IMR-90 (cell line): ENCODE measurements around the gene LNX1. TPM values are rescaled to one million over a fixed set of nuclear protein-coding genes. Genes with fewer than 3 reads are reported as not detected.
A peak's percentile ranks its signal among the peaks of the same experiment; 100 is the strongest.

ENCODE experiments used
- ATAC-seq: fragments of 200-7000 bp; cut with Tn5 transposase; 2 replicates; pipeline ENCODE4 v1.9.1; 2020; ENCODE audit warnings: low read depth, mild to moderate bottlenecking, moderate library complexity
- BruUV-seq: library from RNA; stranded (reverse); fragments of 400-500 nt; replicated peaks from 2 replicates; lab custom pipeline; 2021; lab: Mats Ljungman, UMichigan
- CTCF ChIA-PET: fragments of 300-600 bp; formaldehyde crosslinking; extraction: SDS; loops from one replicate; lab custom pipeline; 2021; ENCODE audit warnings: antibody characterized with exemption; lab: Yijun Ruan, JAX
- POLR2A ChIA-PET: fragments of 300-600 bp; sonication (Branson Sonifier 250); formaldehyde crosslinking; loops from one replicate; lab custom pipeline; 2022; ENCODE audit warnings: antibody characterized with exemption; ENCODE audit not compliant: unreplicated experiment; lab: Charles Lee
- DNase-seq: peaks from one replicate; pipeline ENCODE4 v3.0.0; 2013
- H2AFZ ChIP-seq: replicated peaks from 2 replicates; pipeline ENCODE3; 2013; ENCODE audit warnings: low read length, mild to moderate bottlenecking; ENCODE audit not compliant: poor library complexity
- H2AK5ac ChIP-seq: 2 replicates; pipeline ENCODE4 v1.6.1; 2013; ENCODE audit warnings: low read depth, low read length, inconsistent platforms
- H2AK9ac ChIP-seq: replicated peaks from 2 replicates; pipeline ENCODE3; 2013; ENCODE audit warnings: mild to moderate bottlenecking, low read depth, low read length, moderate library complexity; ENCODE audit not compliant: poor library complexity
- H2BK120ac ChIP-seq: 2 replicates; pipeline ENCODE4 v1.6.1; 2013; ENCODE audit warnings: low read depth, low read length, inconsistent platforms
- H2BK15ac ChIP-seq: 3 replicates; pipeline ENCODE4 v1.6.1; 2013; ENCODE audit warnings: low read depth, low read length, inconsistent platforms
- H2BK20ac ChIP-seq: 2 replicates; pipeline ENCODE4 v1.6.1; 2013; ENCODE audit warnings: low read depth, mild to moderate bottlenecking, inconsistent platforms, low read length, moderate library complexity
- H2BK5ac ChIP-seq: 2 replicates; pipeline ENCODE4 v1.6.1; 2013; ENCODE audit warnings: mild to moderate bottlenecking, low read depth, low read length, inconsistent platforms; ENCODE audit not compliant: poor library complexity, severe bottlenecking
- H3K14ac ChIP-seq: replicated peaks from 2 replicates; pipeline ENCODE4 v1.6.1; 2013; ENCODE audit warnings: low read depth, low read length, inconsistent platforms
- H3K18ac ChIP-seq: 2 replicates; pipeline ENCODE4 v1.6.1; 2013; ENCODE audit warnings: low read depth, low read length, control low read depth
- H3K23ac ChIP-seq: 2 replicates; pipeline ENCODE4 v1.6.1; 2013; ENCODE audit warnings: low read depth, low read length, inconsistent platforms
- H3K27ac ChIP-seq: 2 replicates; pipeline ENCODE4 v1.5.1; 2013; ENCODE audit warnings: mild to moderate bottlenecking, control low read depth, low read length; ENCODE audit not compliant: insufficient read depth
- H3K27me3 ChIP-seq: 2 replicates; pipeline ENCODE4 v1.6.1; 2013; ENCODE audit warnings: low read length; ENCODE audit not compliant: control insufficient read depth, insufficient read depth
- H3K36me3 ChIP-seq: 2 replicates; pipeline ENCODE4 v1.6.1; 2013; ENCODE audit warnings: low read length, mixed read lengths; ENCODE audit not compliant: control insufficient read depth, insufficient read depth
- H3K4ac ChIP-seq: 2 replicates; pipeline ENCODE4 v1.6.1; 2013; ENCODE audit warnings: low read depth, low read length, inconsistent platforms
- H3K4me1 ChIP-seq: 2 replicates; pipeline ENCODE4 v1.6.1; 2013; ENCODE audit warnings: low read length, mixed read lengths; ENCODE audit not compliant: control insufficient read depth, insufficient read depth
- H3K4me2 ChIP-seq: 2 replicates; pipeline ENCODE4 v1.6.1; 2013; ENCODE audit warnings: low read depth, mild to moderate bottlenecking, control low read depth, low read length, moderate library complexity
- H3K4me3 ChIP-seq: 2 replicates; pipeline ENCODE4 v1.5.1; 2013; ENCODE audit warnings: low read depth, mild to moderate bottlenecking, control low read depth, low read length, moderate library complexity; ENCODE audit not compliant: insufficient read depth
- H3K56ac ChIP-seq: 2 replicates; pipeline ENCODE4 v1.6.1; 2013; ENCODE audit warnings: low read length, inconsistent platforms; ENCODE audit not compliant: insufficient read depth; ENCODE audit errors: extremely low read depth
- H3K79me1 ChIP-seq, 2 experiments: 2 replicates each; pipeline ENCODE4 v1.6.1; 2013; ENCODE audit warnings: low read length in 2 of 2, inconsistent platforms in 1 of 2, low read depth in 1 of 2
- H3K9ac ChIP-seq: 2 replicates; pipeline ENCODE4 v1.6.1; 2013; ENCODE audit warnings: low read depth, low read length, control low read depth
- H3K9me1 ChIP-seq: 2 replicates; pipeline ENCODE4 v1.6.1; 2013; ENCODE audit warnings: low read length, inconsistent platforms; ENCODE audit not compliant: insufficient read depth
- H3K9me3 ChIP-seq: 2 replicates; pipeline ENCODE4 v1.6.1; 2013; ENCODE audit warnings: low read length; ENCODE audit not compliant: control insufficient read depth, insufficient read depth
- H4K20me1 ChIP-seq: 2 replicates; pipeline ENCODE4 v1.6.1; 2013; ENCODE audit warnings: low read length, inconsistent platforms; ENCODE audit not compliant: insufficient read depth
- H4K5ac ChIP-seq: 2 replicates; pipeline ENCODE4 v1.6.1; 2013; ENCODE audit warnings: mild to moderate bottlenecking, low read depth, low read length, control low read depth
- H4K8ac ChIP-seq, 2 experiments: 2 replicates each; pipeline ENCODE4 v1.6.1; 2013; ENCODE audit warnings: low read depth in 2 of 2, low read length in 2 of 2, control low read depth in 1 of 2, inconsistent platforms in 1 of 2
- H4K91ac ChIP-seq: 2 replicates; pipeline ENCODE4 v1.6.1; 2013; ENCODE audit warnings: low read depth, low read length, inconsistent platforms; ENCODE audit not compliant: insufficient read depth
- MAFK ChIP-seq: IDR thresholded peaks from 2 replicates; pipeline ENCODE4 v1.6.1; 2012; ENCODE audit warnings: low read depth, low read length, improper control_type of control experiment
- MXI1 ChIP-seq: IDR thresholded peaks from 2 replicates; pipeline ENCODE4 v1.6.1; 2012; ENCODE audit warnings: low read depth, mild to moderate bottlenecking, low read length, moderate library complexity, borderline replicate concordance
- RCOR1 ChIP-seq: IDR thresholded peaks from 2 replicates; pipeline ENCODE4 v1.6.1; 2012; ENCODE audit warnings: mild to moderate bottlenecking, low read length, improper control_type of control experiment; ENCODE audit not compliant: insufficient replicate concordance
- WGBS, 2 experiments: methylation state at CpG; one replicate each; pipeline versions ENCODE4 v1.1.5 to v1.1.7; 2013; ENCODE audit warnings: missing lambda C conversion rate in 2 of 2; ENCODE audit not compliant: insufficient read length in 1 of 2; ENCODE audit errors: extremely low coverage in 2 of 2; 5-methylcytosine and 5-hydroxymethylcytosine counted together
- dilution Hi-C: fragments of 300-500 bp; cut with HindIII; formaldehyde crosslinking; loops from one replicate; pipeline ENCODE4 v1.14.3; 2018; ENCODE audit warnings: low sequenced_read_pairs; ENCODE audit not compliant: unreplicated experiment
- in situ Hi-C: fragments of 300-500 bp; cut with MboI; formaldehyde crosslinking; loops from 3 replicates; pipeline ENCODE4 v1.14.3; 2019; ENCODE audit warnings: low sequenced_read_pairs, inconsistent platforms, mixed read lengths
- intact Hi-C: fragments of 100-400 bp; cut with micrococcal nuclease; formaldehyde crosslinking; loops from 2 replicates; pipeline ENCODE4 v1.10.0; 2022
- polyA plus RNA-seq, 3 experiments: library from polyadenylated mRNA; depleted of rRNA; stranded (reverse); fragments of >200 nt; gene quantifications; 2 replicates each; pipeline ENCODE4 v1.2.3, GENCODE V29; 2012; ENCODE audit warnings: low replicate concordance in 1 of 3
- total RNA-seq: library from RNA; depleted of rRNA; stranded (reverse); fragments of >200 nt; gene quantifications from 2 replicates; pipeline ENCODE4 v1.2.3, GENCODE V29; 2012
- TF ChIP-seq, protein P1 (sequence below): fragments of 150-350 bp; IDR thresholded peaks from 2 replicates; pipeline ENCODE4 v1.6.1; 2016; ENCODE audit warnings: low read depth, mild to moderate bottlenecking, low read length, moderate library complexity, borderline replicate concordance

The LNX1 gene
- total and polyA plus RNA-seq, 2 of the 4 experiments (the other 2 are of a cell fraction), result 0.15 to 0.36 TPM

DNA sequence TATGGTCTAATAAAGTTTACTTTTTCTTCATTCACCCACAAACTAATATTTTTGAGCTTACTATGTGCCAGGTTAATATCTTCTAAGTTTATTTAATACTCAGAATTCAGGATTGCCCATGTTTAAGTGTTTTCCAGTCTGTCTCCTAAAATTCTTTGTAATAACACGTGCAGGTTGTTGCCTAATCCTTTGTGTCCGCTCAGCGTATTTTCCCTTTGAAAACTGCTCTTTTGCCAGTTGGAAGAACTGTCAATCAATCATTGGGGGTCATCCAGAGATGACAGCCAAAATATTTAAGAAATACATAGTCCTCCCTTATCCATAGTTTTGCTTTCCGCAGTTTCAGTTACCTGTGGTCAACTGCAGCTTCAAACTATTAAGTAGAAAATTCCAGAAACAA, 63.4 kb downstream of the LNX1 start:
- in situ Hi-C loops, result no loop called here

More for the DNA sequence above, 63.4 kb downstream of the LNX1 start:
- H3K27me3 ChIP-seq, result no peaks in the 10 kb centered on the region
- H2AK5ac ChIP-seq, result no peak overlapping the region
- peaks cover 10% of the 10 kb centered on the region for H3K9me1 ChIP-seq
- no peak overlapping the region for H3K4ac ChIP-seq
- H3K4me1 ChIP-seq, result peaks cover 17% of the 10 kb centered on the region
- H3K14ac ChIP-seq, result no peak overlapping the region
- no TSS peak for BruUV-seq
- dilution Hi-C loops, result no loop called here
- H3K9me3 ChIP-seq, result no peaks in the 10 kb centered on the region
- no peak overlapping the region for H4K91ac ChIP-seq
- no peak overlapping the region for H2BK5ac ChIP-seq
- H3K9ac ChIP-seq, result no peak overlapping the region
- no peak overlapping the region for H2AFZ ChIP-seq
- H3K36me3 ChIP-seq, result no peaks in the 10 kb centered on the region
- H3K23ac ChIP-seq, result no peak overlapping the region
- no peak overlapping the region for H2BK20ac ChIP-seq
- H3K27ac ChIP-seq, result no peak overlapping the region
- no peak overlapping the region for H3K4me2 ChIP-seq
- no peak for DNase-seq
- ChIA-PET POLR2A (interaction anchor here (0.6 kb wide), 1 partner anchor 9 kb away, joined by 4 read pairs; no protein-coding TSS in a partner anchor), CTCF (interaction anchor here (0.6 kb wide), 1 partner anchor 110 kb away, joined by 3 read pairs; no protein-coding TSS in a partner anchor)
- intact Hi-C loops, result no loop called here
- no peaks in the 10 kb centered on the region for H3K79me1 ChIP-seq
- no peak overlapping the region for H4K5ac ChIP-seq
- no peak overlapping the region for H4K8ac ChIP-seq
- H2BK15ac ChIP-seq, result no peak overlapping the region
- H4K20me1 ChIP-seq, result no peaks in the 10 kb centered on the region
- H3K4me3 ChIP-seq, result no peak overlapping the region
- no peak overlapping the region for H2AK9ac ChIP-seq
- ATAC-seq, result no peak
- TF ChIP-seq, protein P1, sequence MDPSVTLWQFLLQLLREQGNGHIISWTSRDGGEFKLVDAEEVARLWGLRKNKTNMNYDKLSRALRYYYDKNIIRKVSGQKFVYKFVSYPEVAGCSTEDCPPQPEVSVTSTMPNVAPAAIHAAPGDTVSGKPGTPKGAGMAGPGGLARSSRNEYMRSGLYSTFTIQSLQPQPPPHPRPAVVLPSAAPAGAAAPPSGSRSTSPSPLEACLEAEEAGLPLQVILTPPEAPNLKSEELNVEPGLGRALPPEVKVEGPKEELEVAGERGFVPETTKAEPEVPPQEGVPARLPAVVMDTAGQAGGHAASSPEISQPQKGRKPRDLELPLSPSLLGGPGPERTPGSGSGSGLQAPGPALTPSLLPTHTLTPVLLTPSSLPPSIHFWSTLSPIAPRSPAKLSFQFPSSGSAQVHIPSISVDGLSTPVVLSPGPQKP, result no peak
- no peak for TF ChIP-seq RCOR1
- TF ChIP-seq MXI1, result no peak
- peak; percentile 85 for TF ChIP-seq MAFK
- H3K56ac ChIP-seq, result no peak overlapping the region
- no peak overlapping the region for H3K18ac ChIP-seq
- WGBS, 2 experiments, result 100% methylated on average over 2 of the region's 4 CpGs; no CpG with 5 or more reads in 1 of the 2 experiments
- H2BK120ac ChIP-seq, result no peak overlapping the region
